Vagina (tissue), 2 donors: ENCODE data around the gene PLPP1.

Source experiments
- CTCF ChIP-seq, 3 experiments: fragments of 450-650 bp in 2 of 3; fragments of 200-600 bp in 1 of 3; sonication (generic) in 1 of 3; IDR thresholded peaks; one replicate each; pipeline ENCODE4 v1.5.1; 2017 to 2019; ENCODE audit warnings: antibody characterized with exemption in 3 of 3, mild to moderate bottlenecking in 2 of 3, moderate library complexity in 2 of 3
- POLR2A ChIP-seq, 2 donors: fragments of 450-650 bp; IDR thresholded peaks; one replicate each; pipeline ENCODE4 v1.6.1; 2017; ENCODE audit warnings: antibody characterized with exemption in 2 of 2, mild to moderate bottlenecking in 2 of 2, moderate library complexity in 2 of 2
- POLR2AphosphoS5 ChIP-seq, 2 donors: sonication (generic); formaldehyde crosslinking; IDR thresholded peaks; one replicate each; pipeline ENCODE4 v1.9.0; 2017; ENCODE audit warnings: antibody characterized with exemption in 2 of 2, mild to moderate bottlenecking in 2 of 2, low read depth in 1 of 2; ENCODE audit not compliant: insufficient read depth in 1 of 2

DNA sequence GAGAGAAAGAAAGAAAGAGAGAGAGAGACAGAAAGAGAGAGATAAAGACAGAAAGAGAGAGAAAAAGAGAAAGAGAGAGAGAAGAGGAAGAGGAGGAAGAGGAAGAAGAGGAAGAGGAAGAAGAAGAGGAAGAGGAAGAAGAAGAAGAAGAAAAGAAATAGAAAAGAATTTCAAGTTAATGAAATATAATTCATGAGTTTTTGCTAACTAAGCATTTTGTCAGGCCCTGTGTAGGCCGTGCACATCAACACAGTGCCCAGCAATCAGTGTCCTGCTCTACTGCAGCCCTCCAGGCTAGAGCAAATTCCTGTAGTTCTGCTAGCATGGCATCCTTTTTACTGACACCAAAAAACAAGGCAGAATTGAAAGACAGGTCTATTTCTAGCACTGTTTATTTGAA is 62.1 kb downstream of the PLPP1 start:
- TF ChIP-seq CTCF (IDR thresholded peaks at IDR 0.05): no peak
- TF ChIP-seq POLR2A (IDR thresholded peaks at IDR 0.05): no peak
- TF ChIP-seq POLR2AphosphoS5 (IDR thresholded peaks at IDR 0.05; ENCODE audit: insufficient read depth in 1 of 2, low read depth in 1 of 2): no peak
